OCI-LY1 (cell line): ENCODE results near the gene KCP.

Experiments
- CTCF ChIP-seq: fragments of 200-600 bp; sonication (generic), shearing (Covaris generic); IDR thresholded peaks from 2 replicates; pipeline ENCODE4 v1.5.1; 2017; ENCODE audit warnings: mild to moderate bottlenecking, antibody characterized with exemption, low read length, moderate library complexity, mixed read lengths
- EZH2 ChIP-seq: fragments of 200-600 bp; sonication (generic), shearing (Covaris generic); IDR thresholded peaks from 2 replicates; pipeline ENCODE4 v1.8.0; 2017; ENCODE audit warnings: borderline replicate concordance, mixed run types, mild to moderate bottlenecking, antibody characterized with exemption, low read length, moderate library complexity, mixed read lengths

GRCh38 chr7:128893251-128894100 lies 17.0 kb downstream of the KCP start:
- no peak for TF ChIP-seq CTCF
- TF ChIP-seq EZH2, result no peak
